HG03378 (cell line): ENCODE results near the gene SLC2A2.
A peak's percentile ranks its signal among the peaks of the same experiment; 100 is the strongest.

Experiments
- ATAC-seq: cut with Tn5 transposase; IDR thresholded peaks from one replicate; pipeline ENCODE4 v1.9.1; 2021; ENCODE audit warnings: mild to moderate bottlenecking, moderate library complexity; ENCODE audit not compliant: unreplicated experiment

SLC2A2 gene

GRCh38 chr3:171038342-171038741, 11.8 kb upstream of the SLC2A2 start:
- ATAC-seq = no peak

- no peak for ATAC-seq
Measured at GRCh38 chr3:171028779-171029232, 2.3 kb upstream of the SLC2A2 start.

DNA sequence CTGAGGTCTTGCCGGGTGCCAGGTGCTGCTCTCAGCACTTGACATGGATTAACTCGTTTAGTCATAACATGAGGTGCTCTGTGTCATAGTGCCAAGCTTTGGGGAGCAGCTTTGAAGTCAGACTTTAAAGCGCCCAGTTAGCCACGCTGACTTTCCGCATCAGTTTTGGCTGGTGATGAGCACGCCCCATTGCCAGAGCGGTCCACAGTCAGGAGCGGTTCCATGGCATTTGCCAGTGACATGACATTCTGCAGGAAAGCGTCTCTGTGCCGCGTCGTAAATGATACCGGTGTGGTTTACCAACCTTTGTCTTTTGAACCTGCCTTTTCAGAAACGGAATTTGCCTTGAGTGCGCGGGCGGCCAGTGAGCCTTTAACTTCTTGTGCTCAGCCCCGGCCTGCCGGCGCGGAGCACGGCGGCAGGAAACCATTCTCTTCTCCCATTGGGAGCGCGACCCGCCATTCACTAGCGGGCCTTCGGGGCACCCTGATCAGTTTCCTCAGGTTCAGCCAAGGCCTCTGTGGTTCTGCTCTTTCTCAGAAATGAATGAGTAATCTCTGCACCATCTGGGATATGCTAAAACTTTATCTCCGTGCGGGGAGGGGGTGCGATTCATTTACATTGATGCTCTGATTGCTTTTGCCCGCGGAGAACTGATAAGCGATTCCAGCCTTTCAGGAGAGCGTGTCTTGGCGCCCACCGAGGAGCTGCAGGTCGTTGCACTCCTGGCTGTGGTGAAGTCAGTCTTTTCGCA, 1.7 kb upstream of the SLC2A2 start:
- no peak for ATAC-seq

- no peak for ATAC-seq
Measured at GRCh38 chr3:171023566-171023965, 3.0 kb downstream of the SLC2A2 start.

DNA sequence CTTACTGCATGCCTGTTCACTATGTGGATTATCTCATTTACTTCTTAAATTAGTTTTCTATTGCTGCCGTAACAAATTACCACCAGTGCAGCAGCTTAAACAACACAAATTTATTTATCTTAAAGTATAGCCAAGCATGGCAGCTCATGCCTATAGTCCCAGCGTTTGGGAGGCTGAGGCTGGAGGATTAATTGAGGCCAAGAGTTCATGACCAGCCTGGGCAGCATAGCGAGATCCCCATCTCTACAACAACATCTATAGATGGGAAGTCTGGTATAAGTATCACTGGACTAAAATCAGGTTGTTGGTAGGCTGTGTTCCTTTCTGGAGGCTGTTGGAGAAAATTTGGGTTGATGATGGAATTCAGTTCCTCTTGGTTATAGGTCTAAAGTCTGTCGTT, 5.1 kb downstream of the SLC2A2 start:
- no peak for ATAC-seq

- no peak for ATAC-seq
Measured at GRCh38 chr3:171018156-171018935, 8.2 kb downstream of the SLC2A2 start.

GRCh38 chr3:171013822-171014748, 12.4 kb downstream of the SLC2A2 start:
- no peak for ATAC-seq

DNA sequence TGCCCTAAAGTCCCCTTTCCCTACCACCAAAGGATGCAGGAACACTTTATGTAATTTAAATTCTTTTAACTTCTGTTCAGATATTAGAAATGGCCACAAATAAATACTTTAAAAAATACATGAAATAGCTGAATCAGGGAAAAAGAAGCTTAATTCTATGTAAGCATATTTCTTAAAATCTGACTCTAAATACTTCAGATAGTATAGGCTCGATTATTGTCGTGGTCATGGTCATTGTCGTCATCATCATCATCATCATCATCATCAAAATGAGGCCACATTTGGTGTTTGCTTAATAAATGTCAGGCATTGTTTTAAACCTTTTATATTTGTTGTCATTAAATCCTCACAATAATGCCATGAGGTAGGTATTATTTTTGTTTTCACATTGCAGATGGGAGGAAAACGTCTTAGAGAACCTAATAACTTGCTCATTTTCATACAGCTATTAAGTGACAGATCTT, 14.6 kb downstream of the SLC2A2 start:
- no peak for ATAC-seq

- no peak for ATAC-seq
Measured at GRCh38 chr3:171011109-171011872, 15.2 kb downstream of the SLC2A2 start.

DNA sequence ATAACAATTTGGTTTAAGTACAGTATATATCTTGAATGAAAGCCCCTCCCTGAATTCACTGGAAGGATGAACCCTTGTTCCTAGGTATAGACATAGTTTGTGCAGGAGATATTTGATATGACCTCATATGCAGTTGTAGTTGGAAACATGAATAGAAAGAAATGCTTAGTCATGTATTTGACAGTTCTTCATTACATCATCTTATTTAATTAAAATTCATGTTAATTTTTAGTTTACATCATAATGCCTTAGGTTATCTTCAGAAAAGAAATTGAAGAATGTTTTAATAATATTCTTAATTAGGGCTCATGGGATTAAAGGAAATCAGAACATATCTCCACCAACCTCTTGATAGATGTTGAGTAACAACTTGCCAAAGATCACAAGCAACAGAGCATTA, 19.2 kb downstream of the SLC2A2 start:
- no peak for ATAC-seq

DNA sequence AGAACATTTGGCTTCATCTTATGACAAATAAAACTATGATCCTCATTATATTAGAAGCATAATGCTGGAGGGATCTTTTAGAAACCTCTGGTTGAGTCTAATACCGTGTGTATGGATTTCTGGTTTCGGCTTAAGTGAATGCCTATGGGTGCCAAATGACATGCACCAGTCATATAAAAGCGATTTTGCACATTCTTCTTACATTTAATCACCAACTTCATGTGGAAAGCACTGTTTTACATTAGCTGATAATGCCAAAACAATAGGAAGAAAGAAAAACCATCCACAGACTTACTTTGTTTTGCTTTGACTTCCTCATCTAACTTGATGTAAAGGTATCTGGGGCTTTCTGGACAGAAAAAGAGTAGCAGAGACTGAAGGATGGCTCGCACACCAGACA, 20.9 kb downstream of the SLC2A2 start:
- no peak for ATAC-seq

DNA sequence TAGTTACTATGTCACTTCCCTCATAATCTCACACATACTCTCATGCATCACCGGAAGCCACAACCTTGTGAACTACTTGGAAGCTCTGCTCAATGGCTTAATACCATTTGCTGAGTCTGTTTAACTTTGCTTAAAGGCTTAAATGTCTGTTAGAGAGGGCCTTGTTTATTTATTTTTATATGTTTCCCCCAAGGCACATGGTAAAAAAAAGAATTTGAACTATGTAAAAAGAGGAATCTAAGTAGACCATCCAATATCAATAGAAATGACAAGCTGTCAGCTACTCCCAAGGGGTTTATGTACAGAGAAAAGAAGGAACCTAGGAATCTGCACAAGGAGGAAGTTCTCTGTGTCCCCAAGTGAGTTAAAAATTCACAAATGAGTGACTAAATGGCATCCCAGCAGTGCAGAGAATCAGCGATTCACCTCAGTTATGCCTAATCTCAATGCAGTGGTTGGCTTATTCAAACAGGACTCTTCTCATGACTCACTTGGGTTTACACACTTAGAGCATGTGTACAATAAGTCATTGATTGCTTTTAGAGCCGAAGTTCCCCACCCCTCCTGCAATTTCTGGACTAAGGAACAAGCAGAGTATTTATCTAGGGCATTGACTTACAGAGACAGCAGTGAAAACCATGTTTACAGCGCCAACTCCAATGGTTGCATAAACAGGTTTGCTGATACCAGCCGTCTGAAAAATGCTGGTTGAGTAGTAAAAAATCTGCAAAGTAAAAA, 24.4 kb downstream of the SLC2A2 start:
- ATAC-seq = peak; percentile 63

DNA sequence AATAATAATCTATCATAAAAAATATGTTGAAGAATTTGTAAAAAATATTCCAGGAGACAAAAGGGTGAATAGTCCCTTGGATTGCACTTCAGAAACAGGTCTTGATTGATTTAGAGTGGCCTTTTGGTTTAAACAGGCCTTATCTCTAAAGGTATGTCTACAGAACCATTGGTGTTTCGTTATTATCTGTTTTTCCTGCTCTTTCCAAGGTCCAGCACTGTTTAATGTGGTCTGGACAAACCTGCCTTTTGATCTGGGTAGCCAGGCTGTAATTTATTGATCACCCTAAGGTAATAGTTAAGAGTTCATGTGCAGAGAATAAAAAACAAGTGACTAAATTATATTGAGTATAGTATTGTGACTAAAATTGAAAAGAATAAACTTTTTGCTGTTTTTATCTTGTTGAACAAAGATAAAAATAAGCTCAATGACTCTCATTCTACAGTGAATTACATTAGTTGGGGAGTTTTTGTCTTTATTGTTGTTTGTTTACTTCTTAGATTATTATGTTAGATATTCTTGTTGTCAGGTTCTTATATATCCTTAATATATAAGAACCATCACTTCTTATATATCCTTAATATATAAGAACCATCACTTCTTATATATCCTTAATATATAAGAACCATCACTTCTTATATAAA, 25.1 kb downstream of the SLC2A2 start:
- ATAC-seq = no peak

- no peak for ATAC-seq
Measured at GRCh38 chr3:171000281-171000680, 26.2 kb downstream of the SLC2A2 start.

GRCh38 chr3:170999737-171000242, 26.7 kb downstream of the SLC2A2 start:
- ATAC-seq = no peak

- ATAC-seq = no peak
Measured at GRCh38 chr3:170997961-170998913, 28.3 kb downstream of the SLC2A2 start.

DNA sequence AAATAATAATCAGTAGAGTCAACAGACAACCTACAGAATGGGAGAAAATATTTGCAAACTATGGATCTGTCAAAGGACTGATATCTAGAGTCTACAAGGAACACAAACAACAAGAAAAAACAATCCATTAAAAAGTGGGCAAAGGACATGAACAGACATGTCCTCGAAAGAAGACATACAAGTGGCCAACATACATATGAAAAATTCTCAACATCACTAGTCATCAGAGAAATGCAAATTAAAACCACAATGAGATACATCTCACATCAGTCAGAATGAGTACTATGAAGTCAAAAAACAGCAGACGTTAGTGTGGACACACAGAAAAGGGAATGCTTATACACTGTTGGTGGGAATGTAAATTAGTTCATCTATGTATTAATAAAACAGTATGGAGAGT, 33.7 kb downstream of the SLC2A2 start:
- ATAC-seq = no peak

- ATAC-seq = no peak
Measured at GRCh38 chr3:170991664-170992063, 34.9 kb downstream of the SLC2A2 start.
